Measurements from ENCODE around the gene SRSF9. TPM values are rescaled to one million over a fixed set of nuclear protein-coding genes. Genes with fewer than 3 reads are reported as not detected.

The SRSF9 gene
- total and polyA plus RNA-seq, 2 of the 13 experiments (the other 11 are each of a cell fraction or from before 2014, with no cell fraction given): 125 to 144 TPM

DNA sequence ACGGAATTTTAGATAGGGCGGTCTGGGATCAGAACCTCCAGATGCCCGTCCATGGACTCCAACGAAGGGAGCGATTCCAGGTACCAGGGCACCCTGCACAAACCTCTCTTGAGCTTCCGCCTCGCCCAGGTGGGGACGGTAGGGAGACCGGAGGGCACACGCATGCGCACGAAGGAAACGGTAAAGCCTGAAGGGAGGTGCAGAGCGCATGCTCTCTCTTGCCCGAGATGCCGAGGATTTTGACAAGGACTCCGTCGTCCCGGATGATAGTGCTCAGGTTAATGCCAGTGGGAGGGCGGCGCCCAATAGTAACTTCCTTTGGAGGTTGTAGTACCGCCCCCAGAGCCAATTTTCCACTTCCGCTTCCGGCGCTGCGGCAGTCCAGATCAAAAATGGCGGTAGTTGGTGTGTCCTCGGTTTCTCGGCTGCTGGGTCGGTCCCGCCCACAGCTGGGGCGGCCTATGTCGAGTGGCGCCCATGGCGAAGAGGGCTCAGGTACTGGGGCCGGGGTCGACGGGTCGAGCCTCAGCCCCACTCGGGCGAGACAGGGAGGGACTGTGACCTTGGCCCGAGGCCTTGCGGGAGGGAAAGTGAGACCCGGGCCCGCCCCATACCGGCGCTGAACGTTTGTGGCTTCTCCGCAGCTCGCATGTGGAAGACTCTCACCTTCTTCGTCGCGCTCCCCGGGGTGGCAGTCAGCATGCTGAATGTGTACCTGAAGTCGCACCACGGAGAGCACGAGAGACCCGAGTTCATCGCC, 31.6 kb downstream of the SRSF9 start, which contains the start of gene COX6A1 (continued):
- TF ChIP-seq ZKSCAN8 (CRISPR knock-in tag; IDR thresholded peaks at IDR 0.05; ENCODE audit: borderline replicate concordance) (no peak), PAX8 (CRISPR knock-in tag; IDR thresholded peaks at IDR 0.05; ENCODE audit: borderline replicate concordance) (no peak), ZNF800 (CRISPR knock-in tag; IDR thresholded peaks at IDR 0.05) (peak; percentile 68; the same call in 1 of the 2 replicates), ZNF124 (CRISPR knock-in tag; IDR thresholded peaks at IDR 0.05) (peak; percentile 62; the same call in 1 of the 2 replicates), ZNF496 (CRISPR knock-in tag; IDR thresholded peaks at IDR 0.05; ENCODE audit: insufficient replicate concordance) (no peak), AKNA (CRISPR knock-in tag; IDR thresholded peaks at IDR 0.05; ENCODE audit: borderline replicate concordance) (no peak), KLF16 (CRISPR knock-in tag; IDR thresholded peaks at IDR 0.05) (peak in 1 of 2 experiments; percentile 86; a peak in 2 of 4 replicates), ZFY (CRISPR knock-in tag; IDR thresholded peaks at IDR 0.05) (peak; percentile 93), ZNF615 (CRISPR knock-in tag; IDR thresholded peaks at IDR 0.05; ENCODE audit: borderline replicate concordance) (no peak), ZBTB34 (CRISPR knock-in tag; IDR thresholded peaks at IDR 0.05) (no peak), TRIM24 (CRISPR knock-in tag; IDR thresholded peaks at IDR 0.05) (no peak), IKZF4 (CRISPR knock-in tag; IDR thresholded peaks at IDR 0.05; ENCODE audit: borderline replicate concordance, low read depth, not compliant biosample characterization) (no peak), CHCHD3 (CRISPR knock-in tag; IDR thresholded peaks at IDR 0.05) (no peak)
- TF ChIP-seq, protein P1, sequence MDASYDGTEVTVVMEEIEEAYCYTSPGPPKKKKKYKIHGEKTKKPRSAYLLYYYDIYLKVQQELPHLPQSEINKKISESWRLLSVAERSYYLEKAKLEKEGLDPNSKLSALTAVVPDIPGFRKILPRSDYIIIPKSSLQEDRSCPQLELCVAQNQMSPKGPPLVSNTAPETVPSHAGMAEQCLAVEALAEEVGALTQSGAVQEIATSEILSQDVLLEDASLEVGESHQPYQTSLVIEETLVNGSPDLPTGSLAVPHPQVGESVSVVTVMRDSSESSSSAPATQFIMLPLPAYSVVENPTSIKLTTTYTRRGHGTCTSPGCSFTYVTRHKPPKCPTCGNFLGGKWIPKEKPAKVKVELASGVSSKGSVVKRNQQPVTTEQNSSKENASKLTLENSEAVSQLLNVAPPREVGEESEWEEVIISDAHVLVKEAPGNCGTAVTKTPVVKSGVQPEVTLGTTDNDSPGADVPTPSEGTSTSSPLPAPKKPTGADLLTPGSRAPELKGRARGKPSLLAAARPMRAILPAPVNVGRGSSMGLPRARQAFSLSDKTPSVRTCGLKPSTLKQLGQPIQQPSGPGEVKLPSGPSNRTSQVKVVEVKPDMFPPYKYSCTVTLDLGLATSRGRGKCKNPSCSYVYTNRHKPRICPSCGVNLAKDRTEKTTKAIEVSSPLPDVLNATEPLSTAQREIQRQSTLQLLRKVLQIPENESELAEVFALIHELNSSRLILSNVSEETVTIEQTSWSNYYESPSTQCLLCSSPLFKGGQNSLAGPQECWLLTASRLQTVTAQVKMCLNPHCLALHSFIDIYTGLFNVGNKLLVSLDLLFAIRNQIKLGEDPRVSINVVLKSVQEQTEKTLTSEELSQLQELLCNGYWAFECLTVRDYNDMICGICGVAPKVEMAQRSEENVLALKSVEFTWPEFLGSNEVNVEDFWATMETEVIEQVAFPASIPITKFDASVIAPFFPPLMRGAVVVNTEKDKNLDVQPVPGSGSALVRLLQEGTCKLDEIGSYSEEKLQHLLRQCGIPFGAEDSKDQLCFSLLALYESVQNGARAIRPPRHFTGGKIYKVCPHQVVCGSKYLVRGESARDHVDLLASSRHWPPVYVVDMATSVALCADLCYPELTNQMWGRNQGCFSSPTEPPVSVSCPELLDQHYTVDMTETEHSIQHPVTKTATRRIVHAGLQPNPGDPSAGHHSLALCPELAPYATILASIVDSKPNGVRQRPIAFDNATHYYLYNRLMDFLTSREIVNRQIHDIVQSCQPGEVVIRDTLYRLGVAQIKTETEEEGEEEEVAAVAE (CRISPR knock-in tag; IDR thresholded peaks at IDR 0.05; ENCODE audit: borderline replicate concordance): peak; percentile 74

Measured in HepG2 (cell line).